Measurements from ENCODE around the gene SAMD7. TPM values are rescaled to one million over a fixed set of nuclear protein-coding genes. Genes with fewer than 3 reads are reported as not detected.

The SAMD7 gene
- not detected in 2 replicates for total RNA-seq

GRCh38 chr3:169911272-169911671 lies at the start of gene SAMD7:
TSS of gene SAMD7 (plus strand) at chr3:169911572. CDS start at chr3:169919499, 7,927 bp downstream.

GRCh38 chr3:169869484-169870220 lies 41.7 kb upstream of the SAMD7 start, which contains the start of gene LRRC31:
TSS of gene LRRC31 (minus strand) at chr3:169869935. CDS start at chr3:169869807, 128 bp downstream.

GRCh38 chr3:169966428-169966950 lies 55.1 kb downstream of the SAMD7 start, which contains the start of gene SEC62:
TSS of gene SEC62 (plus strand) at chr3:169966807. CDS start at chr3:169966823, 16 bp downstream.

Other genes starting within 250 kb of the SAMD7 start
- gene MECOM, start 247.9 kb upstream of the SAMD7 start, total RNA-seq: 2.8 and 9.1 TPM in 2 replicates
- 67.2 and 103 TPM in 2 replicates for gene TERC, start 146.5 kb upstream of the SAMD7 start, total RNA-seq
- gene ACTRT3, start 142.0 kb upstream of the SAMD7 start, total RNA-seq: 2.6 and 3.3 TPM in 2 replicates
- 11.2 and 11.3 TPM in 2 replicates for gene MYNN, start 138.2 kb upstream of the SAMD7 start, total RNA-seq
- not detected in 2 replicates for gene LRRIQ4, start 98.7 kb upstream of the SAMD7 start, total RNA-seq
- gene LRRC34, start 98.7 kb upstream of the SAMD7 start, total RNA-seq: 1.1 and 4.6 TPM in 2 replicates
- not detected in 2 replicates for gene LRRC31, start 41.6 kb upstream of the SAMD7 start, total RNA-seq
- 12.1 and 14.6 TPM in 2 replicates for gene SEC62, start 55.2 kb downstream of the SAMD7 start, total RNA-seq
- gene GPR160, start 126.4 kb downstream of the SAMD7 start, total RNA-seq: 1.5 and 1.6 TPM in 2 replicates

All from mesangial cell (primary cell).